Measurements from ENCODE around the gene TMPRSS11E.
"Not testable (repeated sequence)": the region's sequence is repeated elsewhere in the genome, so short reads cannot be mapped to it uniquely, and the experiment has no call there.

Gene TMPRSS11E

GRCh38 chr4:68461790-68462189 is 14.5 kb downstream of the TMPRSS11E start:
- DNase-seq (ENCODE audit: insufficient read length, low spot score) (no peak), FAIRE-seq (no peak)

DNA sequence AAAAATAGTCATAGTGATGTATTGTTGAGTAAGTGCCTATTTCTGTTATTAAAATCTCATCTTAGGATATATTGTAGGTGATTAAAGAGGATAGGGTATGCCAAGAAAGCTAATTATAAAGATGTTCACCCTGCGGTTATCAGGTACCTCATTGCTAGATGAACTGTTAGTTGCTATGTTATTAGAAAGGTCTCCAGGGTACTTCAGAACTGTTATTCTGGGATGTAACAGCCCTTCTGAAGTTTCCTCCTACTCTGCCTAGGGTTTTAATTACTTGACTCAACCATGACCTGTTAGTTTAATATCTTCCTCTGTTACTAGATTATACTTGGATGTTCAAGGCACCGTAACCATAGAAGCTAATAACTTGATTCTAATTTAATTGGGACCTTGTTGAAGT is 15.4 kb downstream of the TMPRSS11E start:
- DNase-seq (ENCODE audit: insufficient read length, low spot score) (no peak), FAIRE-seq (no peak)

GRCh38 chr4:68463796-68464195 is 16.5 kb downstream of the TMPRSS11E start:
- FAIRE-seq: no peak
- DNase-seq (ENCODE audit: insufficient read length, low spot score): no peak

DNA sequence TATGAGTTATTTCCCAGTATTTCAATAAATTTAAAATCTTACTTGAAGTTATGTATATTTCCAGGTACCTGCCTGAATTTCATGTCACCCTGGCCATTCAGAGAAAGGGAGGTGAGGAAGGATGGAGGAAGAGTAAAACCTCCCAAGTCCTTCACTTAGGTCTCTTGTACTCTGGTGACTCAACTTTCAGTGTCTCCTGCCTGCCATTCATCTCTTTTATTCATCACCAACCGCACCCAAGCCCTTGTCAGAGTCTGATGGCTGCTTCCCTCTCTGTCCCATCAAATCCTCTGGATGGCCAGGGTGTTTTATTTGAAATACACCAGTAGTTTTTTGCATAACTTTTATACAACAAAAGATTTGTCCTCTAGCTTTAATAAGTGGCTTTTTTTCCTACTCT is 17.8 kb downstream of the TMPRSS11E start:
- DNase-seq (ENCODE audit: insufficient read length, low spot score) (no peak), FAIRE-seq (no peak)

GRCh38 chr4:68466185-68466584 is 18.9 kb downstream of the TMPRSS11E start:
- FAIRE-seq: no peak
- no peak for DNase-seq (ENCODE audit: insufficient read length, low spot score)

DNA sequence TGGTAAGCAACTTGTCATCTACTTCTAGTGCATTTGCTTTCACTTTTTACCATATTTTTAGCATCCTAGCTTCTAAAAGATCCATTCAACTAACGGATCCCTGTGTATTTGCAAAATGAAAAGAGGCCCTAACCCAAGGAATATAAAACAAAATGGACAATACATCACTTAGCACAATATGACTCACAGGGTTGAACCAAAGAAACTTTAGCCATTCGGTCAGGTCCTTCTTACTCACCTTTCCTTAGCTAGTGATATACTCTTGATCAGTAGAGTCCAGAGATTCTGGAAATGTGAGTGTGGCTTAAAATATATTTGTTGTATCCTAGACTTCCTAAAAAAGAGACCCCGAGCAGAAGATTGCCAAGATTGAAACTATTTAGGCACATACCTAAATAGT is 19.5 kb downstream of the TMPRSS11E start:
- no peak for FAIRE-seq
- no peak for DNase-seq (ENCODE audit: insufficient read length, low spot score)

- DNase-seq (ENCODE audit: insufficient read length, low spot score) (no peak), FAIRE-seq (no peak)
Observed at GRCh38 chr4:68469482-68469881, 22.2 kb downstream of the TMPRSS11E start.

GRCh38 chr4:68476191-68476590 is 28.9 kb downstream of the TMPRSS11E start:
- DNase-seq (ENCODE audit: insufficient read length, low spot score) (no peak), FAIRE-seq (no peak)

DNA sequence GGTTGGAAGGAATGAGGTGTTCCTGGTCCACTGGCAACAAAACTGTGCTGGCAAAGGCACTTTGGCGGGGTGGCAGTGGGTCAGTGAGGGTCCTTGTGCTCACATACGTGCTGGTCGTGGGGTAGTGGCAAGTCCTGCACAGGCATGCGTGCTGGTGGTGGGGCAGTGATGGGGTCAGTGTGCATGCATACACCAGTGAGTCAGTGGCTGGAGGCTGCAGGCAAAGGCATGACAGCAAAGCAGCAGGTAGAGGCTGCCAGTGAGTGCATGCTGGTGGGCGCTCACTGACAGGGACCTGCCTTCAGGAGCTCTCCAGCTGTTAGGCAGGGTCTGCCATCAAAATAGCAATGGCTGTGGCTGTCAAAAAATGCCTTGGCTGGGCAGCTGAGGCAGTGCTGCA is 42.1 kb downstream of the TMPRSS11E start:
- no peak for FAIRE-seq

GRCh38 chr4:68490826-68491457 is 43.7 kb downstream of the TMPRSS11E start:
- no peak for DNase-seq (ENCODE audit: insufficient read length, low spot score)
- FAIRE-seq: no peak

More for the DNA sequence above, 42.1 kb downstream of the TMPRSS11E start:
- no peak for DNase-seq (ENCODE audit: insufficient read length, low spot score)

DNA sequence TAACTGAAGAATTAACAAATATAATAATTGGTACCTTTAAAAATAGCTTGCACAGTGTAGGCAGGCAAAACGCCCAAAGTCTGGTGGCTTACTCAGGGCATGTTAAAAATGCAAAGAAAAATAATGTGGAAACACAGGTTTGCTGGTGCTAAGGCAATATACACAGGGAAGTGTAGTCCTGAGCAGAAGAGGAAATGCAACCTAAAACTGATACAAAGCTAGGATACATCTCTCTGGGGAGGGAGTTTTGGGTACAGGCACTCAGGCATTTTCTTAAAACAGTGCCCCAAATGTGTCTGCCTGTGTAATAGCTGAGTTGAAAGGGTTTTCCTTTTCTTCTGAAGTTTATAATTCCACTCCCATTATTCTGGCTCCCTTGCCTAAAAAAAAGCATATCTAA is 47.4 kb downstream of the TMPRSS11E start:
- FAIRE-seq (peak; percentile 55), DNase-seq (ENCODE audit: insufficient read length, low spot score) (no peak)

DNA sequence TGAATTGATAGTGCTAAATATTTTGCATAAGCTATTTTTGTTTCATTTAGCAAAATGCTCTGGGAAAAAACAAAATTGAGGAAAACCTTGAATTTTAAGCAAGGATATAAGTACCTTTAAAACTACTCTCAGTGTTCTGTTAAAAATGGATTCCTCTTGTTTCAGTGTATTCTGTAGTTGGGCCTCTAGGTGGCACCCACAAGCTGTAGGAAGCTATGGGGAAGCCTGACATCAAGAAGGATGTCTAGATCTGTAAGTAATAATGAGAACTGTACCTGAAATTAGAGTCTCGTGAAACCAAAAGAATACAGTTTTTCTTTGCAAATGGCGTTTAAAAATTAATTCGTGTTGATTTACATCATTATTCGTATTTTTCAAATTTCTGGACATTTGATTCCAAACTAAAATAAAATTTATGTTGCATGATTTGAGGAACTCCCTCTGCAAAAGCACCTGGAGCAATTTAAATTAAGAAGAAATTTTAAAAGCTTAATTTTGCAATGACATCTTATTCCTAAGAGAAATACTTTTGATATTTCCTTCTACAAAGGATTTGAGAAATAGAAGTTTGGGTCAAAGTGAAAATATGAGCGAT is 51.2 kb downstream of the TMPRSS11E start:
- peak; percentile 16 for DNase-seq (ENCODE audit: insufficient read length, low spot score)
- peak; percentile 89 for FAIRE-seq

- FAIRE-seq (no peak), DNase-seq (ENCODE audit: insufficient read length, low spot score) (no peak)
Observed at GRCh38 chr4:68499021-68499420, 51.8 kb downstream of the TMPRSS11E start.

GRCh38 chr4:68503462-68503861 is 56.2 kb downstream of the TMPRSS11E start:
- not testable (repeated sequence) for DNase-seq (ENCODE audit: insufficient read length, low spot score); FAIRE-seq

DNA sequence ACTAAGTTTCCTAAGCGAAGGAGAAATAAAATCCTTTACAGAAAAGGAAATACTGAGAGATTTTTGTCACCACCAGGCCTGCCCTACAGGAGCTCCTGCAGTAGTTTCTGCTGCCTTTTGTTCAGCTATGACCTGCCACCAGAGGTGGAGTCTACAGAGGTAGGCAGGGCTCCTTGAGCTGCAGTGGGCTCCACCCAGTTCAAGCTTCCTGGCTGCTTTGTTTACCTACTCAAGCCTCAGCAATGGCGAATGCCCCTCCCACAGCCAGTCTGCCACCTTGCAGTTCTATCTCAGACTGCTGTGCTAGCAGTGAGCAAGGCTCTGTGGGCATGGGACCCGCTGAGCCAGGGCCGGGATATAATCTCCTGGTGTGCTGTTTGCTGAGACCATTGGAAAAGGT is 57.6 kb downstream of the TMPRSS11E start:
- FAIRE-seq: not testable (repeated sequence)

GRCh38 chr4:68505452-68505851 is 58.2 kb downstream of the TMPRSS11E start:
- DNase-seq (ENCODE audit: insufficient read length, low spot score); FAIRE-seq: not testable (repeated sequence)

More for the DNA sequence above, 57.6 kb downstream of the TMPRSS11E start:
- DNase-seq (ENCODE audit: insufficient read length, low spot score): not testable (repeated sequence)

- DNase-seq (ENCODE audit: insufficient read length, low spot score) (no peak), FAIRE-seq (no peak)
Observed at GRCh38 chr4:68518889-68519288, 71.6 kb downstream of the TMPRSS11E start.

DNA sequence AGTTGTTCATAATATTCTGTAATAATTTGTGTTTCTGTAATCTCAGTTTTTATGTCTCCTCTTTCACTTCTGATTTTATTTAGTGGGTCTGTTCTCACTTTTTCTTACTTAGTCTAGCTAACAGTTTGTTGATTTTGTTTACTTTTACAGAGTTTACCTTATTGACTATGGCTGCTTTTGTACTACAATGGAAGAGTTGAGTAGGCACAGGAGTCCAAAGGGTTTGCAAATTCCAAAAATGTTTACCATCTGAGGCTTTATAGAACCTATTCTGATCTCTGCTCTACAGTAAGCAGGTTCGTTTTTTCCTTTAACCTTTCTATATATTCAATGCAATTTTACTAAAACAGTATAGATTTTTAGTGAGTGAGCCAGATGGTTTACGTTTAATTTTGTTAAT is 73.7 kb downstream of the TMPRSS11E start:
- DNase-seq (ENCODE audit: insufficient read length, low spot score) (no peak), FAIRE-seq (no peak)

DNA sequence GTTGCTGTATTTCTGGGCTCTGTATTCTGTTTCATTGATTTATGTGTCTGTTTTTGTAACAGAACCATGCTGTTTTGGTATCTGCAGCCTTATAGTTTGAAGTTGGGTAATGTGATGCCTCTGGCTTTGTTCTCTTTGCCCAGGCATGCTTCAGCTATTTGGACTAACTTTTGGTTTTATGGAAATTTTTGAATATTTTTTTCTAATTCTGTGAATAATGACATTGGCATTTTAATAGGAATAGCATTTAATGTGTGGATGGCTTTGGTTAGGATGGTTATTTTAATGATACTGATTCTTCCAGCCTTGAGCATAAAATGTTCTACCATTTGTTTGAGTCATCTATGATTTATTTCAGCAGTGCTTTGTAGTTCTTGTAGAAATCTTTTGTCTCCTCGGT is 75.0 kb downstream of the TMPRSS11E start:
- not testable (repeated sequence) for DNase-seq (ENCODE audit: insufficient read length, low spot score); FAIRE-seq

DNA sequence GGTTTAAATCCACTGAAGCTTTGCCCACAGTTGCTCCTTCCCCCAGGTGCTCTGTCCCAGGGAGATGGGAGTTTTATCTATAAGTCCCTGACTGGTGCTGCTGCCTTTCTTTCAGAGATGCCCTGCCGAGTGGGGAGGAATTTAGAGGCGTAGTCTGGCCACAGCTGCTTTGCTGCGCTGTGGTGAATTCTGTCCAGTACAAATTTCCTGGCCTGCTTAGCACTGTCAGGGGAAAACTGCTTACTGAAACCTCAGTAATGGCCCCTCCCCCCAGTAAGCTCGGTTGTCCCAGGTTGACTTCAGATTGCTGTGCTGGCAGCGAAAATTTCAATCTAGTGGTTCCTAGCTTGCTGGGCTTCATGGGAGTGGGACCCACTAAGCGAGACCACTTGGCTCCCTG is 88.7 kb downstream of the TMPRSS11E start:
- no peak for FAIRE-seq
- no peak for DNase-seq (ENCODE audit: insufficient read length, low spot score)

- no peak for DNase-seq (ENCODE audit: insufficient read length, low spot score)
- FAIRE-seq: no peak
Observed at GRCh38 chr4:68536375-68536774, 89.1 kb downstream of the TMPRSS11E start.

GRCh38 chr4:68542742-68543141 is 95.5 kb downstream of the TMPRSS11E start:
- DNase-seq (ENCODE audit: insufficient read length, low spot score); FAIRE-seq: not testable (repeated sequence)

All from GM19239 (cell line).